ENCODE measurements around the gene TIMMDC1. TPM values are rescaled to one million over a fixed set of nuclear protein-coding genes. Genes with fewer than 3 reads are reported as not detected.

Gene TIMMDC1
- total RNA-seq, 2 experiments from 2014 or later: 105 TPM

DNA sequence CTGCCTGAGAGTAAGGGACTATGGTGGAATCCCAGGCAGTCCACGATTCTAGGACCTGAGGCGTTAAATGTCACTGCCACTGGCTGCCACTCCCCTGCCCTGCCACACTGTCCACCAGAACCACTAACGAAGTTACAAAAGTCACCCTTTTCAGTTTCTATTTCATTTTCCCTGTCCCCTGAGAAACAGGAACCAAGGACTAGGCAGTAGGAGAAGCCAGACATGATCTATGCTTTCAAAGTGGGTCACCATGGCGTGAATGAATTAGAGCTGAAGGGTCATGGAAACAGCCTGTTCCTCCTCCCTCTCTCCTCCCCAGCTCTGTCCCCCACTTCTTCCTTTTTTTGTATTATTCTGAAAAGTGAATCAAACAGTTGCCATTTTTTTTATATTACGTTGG is 71.9 kb downstream of the TIMMDC1 start:
- DNase-seq: no peak
- ATAC-seq: no peak
- Mint-ChIP-seq H3K27me3 (peaks cover 14% of the 10 kb centered on the region), H3K4me1 (ENCODE audit: low read depth) (peaks cover 4% of the 10 kb centered on the region), H3K36me3 (ENCODE audit: low read depth) (no peaks in the 10 kb centered on the region), H3K27ac (no peak overlapping the region), H3K9me3 (no peaks in the 10 kb centered on the region), H3K4me3 (no peak overlapping the region)
- ChIA-PET POLR2A (interaction anchor here (1.3 to 1.5 kb wide), 2 partner anchors 10 to 107 kb away, joined by 3 to 4 read pairs; partner anchors contain the start of gene TMEM39A), CTCF (interaction anchor here (1.3 kb wide), 1 partner anchor 30 kb away, joined by 3 read pairs; no protein-coding TSS in a partner anchor)
- TF ChIP-seq, protein P1, sequence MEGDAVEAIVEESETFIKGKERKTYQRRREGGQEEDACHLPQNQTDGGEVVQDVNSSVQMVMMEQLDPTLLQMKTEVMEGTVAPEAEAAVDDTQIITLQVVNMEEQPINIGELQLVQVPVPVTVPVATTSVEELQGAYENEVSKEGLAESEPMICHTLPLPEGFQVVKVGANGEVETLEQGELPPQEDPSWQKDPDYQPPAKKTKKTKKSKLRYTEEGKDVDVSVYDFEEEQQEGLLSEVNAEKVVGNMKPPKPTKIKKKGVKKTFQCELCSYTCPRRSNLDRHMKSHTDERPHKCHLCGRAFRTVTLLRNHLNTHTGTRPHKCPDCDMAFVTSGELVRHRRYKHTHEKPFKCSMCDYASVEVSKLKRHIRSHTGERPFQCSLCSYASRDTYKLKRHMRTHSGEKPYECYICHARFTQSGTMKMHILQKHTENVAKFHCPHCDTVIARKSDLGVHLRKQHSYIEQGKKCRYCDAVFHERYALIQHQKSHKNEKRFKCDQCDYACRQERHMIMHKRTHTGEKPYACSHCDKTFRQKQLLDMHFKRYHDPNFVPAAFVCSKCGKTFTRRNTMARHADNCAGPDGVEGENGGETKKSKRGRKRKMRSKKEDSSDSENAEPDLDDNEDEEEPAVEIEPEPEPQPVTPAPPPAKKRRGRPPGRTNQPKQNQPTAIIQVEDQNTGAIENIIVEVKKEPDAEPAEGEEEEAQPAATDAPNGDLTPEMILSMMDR (IDR thresholded peaks at IDR 0.05): no peak
- intact Hi-C loops (cut with micrococcal nuclease): no loop called here

GRCh38 chr3:119571230-119571629 is 72.9 kb downstream of the TIMMDC1 start:
- H3K27me3 Mint-ChIP-seq: peaks cover 14% of the 10 kb centered on the region
- no peak overlapping the region for H3K27ac Mint-ChIP-seq
- CTCF ChIA-PET: no interaction called here
- ATAC-seq: no peak
- TF ChIP-seq, protein P1 (IDR thresholded peaks at IDR 0.05): no peak
- H3K36me3 Mint-ChIP-seq (ENCODE audit: low read depth): no peaks in the 10 kb centered on the region
- no peak overlapping the region for H3K4me3 Mint-ChIP-seq
- POLR2A ChIA-PET: interaction anchor here (0.6 kb wide), 1 partner anchor 9 kb away, joined by 3 read pairs; no protein-coding TSS in a partner anchor
- DNase-seq: no peak
- intact Hi-C loops (cut with micrococcal nuclease): no loop called here
- no peaks in the 10 kb centered on the region for H3K9me3 Mint-ChIP-seq
- H3K4me1 Mint-ChIP-seq (ENCODE audit: low read depth): peaks cover 2% of the 10 kb centered on the region

DNA sequence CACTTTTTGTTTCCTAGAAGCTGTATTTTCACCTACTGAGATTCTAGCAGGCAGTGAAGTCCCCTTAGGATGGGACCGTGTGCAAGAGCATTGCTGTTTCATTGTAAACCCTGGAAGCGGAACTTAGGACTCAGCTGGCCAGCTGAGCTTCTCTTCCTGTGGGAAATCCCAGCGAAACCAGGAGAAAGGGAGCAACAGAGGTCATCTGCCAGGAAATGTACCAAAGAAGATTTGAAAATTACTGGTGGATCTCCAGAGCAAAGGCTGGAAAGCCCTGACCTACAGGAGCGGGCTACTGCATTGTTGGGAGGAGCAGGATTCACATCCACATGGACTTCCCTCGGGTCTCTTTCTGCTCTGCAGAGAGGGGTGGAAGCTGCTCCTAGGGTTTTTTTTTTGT is 73.3 kb downstream of the TIMMDC1 start:
- ChIA-PET POLR2A (interaction anchor here (0.6 kb wide), 1 partner anchor 9 kb away, joined by 3 read pairs; no protein-coding TSS in a partner anchor), CTCF (no interaction called here)
- H3K27me3 Mint-ChIP-seq: peaks cover 14% of the 10 kb centered on the region
- ATAC-seq (no peak), DNase-seq (no peak)
- no peak overlapping the region for H3K4me3 Mint-ChIP-seq
- TF ChIP-seq, protein P1 (IDR thresholded peaks at IDR 0.05): no peak
- intact Hi-C loops (cut with micrococcal nuclease): no loop called here
- H3K4me1 Mint-ChIP-seq (ENCODE audit: low read depth): no peaks in the 10 kb centered on the region
- no peaks in the 10 kb centered on the region for H3K36me3 Mint-ChIP-seq (ENCODE audit: low read depth)
- no peak overlapping the region for H3K27ac Mint-ChIP-seq
- no peaks in the 10 kb centered on the region for H3K9me3 Mint-ChIP-seq

Other genes starting within 250 kb of the TIMMDC1 start
- gene ARHGAP31, start 204.2 kb upstream of the TIMMDC1 start, total RNA-seq: 1 to 10 TPM; 6.6 to 8.0 TPM
- 10 to 100 TPM; 26.0 to 30.7 TPM for gene TMEM39A, start 34.9 kb upstream of the TIMMDC1 start, total RNA-seq
- gene POGLUT1, start 29.6 kb upstream of the TIMMDC1 start, total RNA-seq: 10 to 100 TPM; 16.0 to 16.8 TPM
- gene CD80, start 61.1 kb downstream of the TIMMDC1 start, total RNA-seq: 10 to 100 TPM in 1 of 2 experiments, 1 to 10 TPM in 1; 7.1 to 10.2 TPM
- gene ADPRH, start 80.9 kb downstream of the TIMMDC1 start, total RNA-seq: 1 to 10 TPM; 5.7 to 5.9 TPM
- gene PLA1A, start 99.3 kb downstream of the TIMMDC1 start, total RNA-seq: not detected
- gene POPDC2, start 162.0 kb downstream of the TIMMDC1 start, total RNA-seq: 1 to 10 TPM; 1.3 to 2.1 TPM
- 10 to 100 TPM; 83.6 to 86.7 TPM for gene COX17, start 178.9 kb downstream of the TIMMDC1 start, total RNA-seq
- gene CFAP91, start 204.5 kb downstream of the TIMMDC1 start, total RNA-seq: not detected

Data from activated CD8-positive, alpha-beta T cell treated with anti-CD3 and anti-CD28 coated beads for 36 hours (primary cell).